SIG-M5 treated with dmso at 0.1 percent for 504 hours (cell line): Measurements from ENCODE around the gene GSG1.

ENCODE experiments used
- DNase-seq: peaks from one replicate; lab custom pipeline; 2025; ENCODE audit not compliant: unreplicated experiment; lab: John Stamatoyannopoulos, UW

GSG1 gene

DNA sequence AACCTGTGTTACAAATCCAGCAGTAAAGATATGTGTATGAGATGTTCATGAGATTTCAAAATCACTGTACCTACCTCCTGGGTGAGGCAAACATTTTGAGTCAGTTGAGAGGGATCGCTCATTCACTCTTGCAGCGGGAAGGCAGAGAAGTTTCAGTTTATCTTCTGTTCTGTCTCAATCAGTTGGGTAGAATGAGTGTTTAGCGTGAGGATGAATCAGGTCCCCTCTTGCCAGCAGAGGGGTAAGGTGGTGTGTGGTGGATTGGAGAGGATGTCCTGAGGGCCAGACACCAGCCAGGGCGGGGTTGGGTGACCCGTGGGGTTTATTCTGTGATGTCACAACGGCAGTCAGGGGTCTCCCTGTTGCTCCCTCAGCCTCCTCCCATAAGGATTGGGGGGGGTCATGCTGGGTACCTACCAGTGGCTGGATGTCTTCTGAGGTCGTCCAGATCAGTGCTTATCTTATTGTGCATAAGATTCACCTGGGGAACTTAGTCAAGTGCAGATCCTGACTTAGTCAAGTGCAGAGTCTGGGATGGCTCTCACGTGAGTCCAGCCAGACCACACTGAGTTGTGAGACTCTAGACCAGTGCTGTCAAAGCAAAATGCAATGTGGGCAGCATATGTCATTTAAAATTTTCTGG is at the start of gene GSG1:
GSG1 (minus strand) TSS at position 277 of the 643 bp plus-strand sequence; CDS start at position 122, 155 bp downstream.
- DNase-seq, result no peak

DNA sequence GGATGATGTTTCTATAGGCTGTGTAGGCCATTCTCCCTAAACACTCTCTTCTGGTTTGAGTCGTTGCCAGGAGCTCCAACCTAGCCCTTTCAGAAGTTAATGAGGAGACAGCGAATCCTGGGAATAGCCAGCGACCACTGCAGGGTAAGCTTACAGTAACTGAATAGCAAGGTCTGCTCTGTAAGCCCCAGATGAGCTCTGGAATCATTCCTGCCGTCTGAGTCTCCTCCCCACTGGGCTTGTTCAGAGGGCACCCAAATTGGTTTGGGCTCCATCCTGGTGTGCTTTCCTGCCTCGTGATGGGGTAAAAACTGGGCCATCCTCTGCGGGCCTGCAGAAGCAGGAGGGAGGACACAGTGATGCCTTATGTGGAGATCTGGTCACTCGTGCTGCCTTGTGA is 49.7 kb upstream of the GSG1 start:
- no peak for DNase-seq

DNA sequence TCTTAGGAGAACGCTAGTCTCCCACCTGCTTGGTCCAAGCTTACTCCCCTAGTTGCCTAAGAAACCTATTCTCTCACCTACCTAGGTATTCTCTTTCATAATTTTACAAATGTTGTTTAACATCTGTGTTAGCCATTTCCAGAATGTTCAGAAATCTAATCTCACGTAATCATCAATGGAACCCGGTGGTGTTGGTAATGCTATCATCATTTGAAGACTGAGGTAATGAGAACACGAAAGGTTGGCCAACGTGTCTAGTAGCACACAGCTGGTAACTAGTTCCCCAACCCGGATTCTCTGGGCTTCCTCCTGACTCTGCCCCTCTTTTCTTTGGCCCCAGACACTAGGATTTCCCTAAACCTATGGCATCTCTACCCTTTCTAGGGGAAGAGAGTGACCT is 49.3 kb upstream of the GSG1 start:
- DNase-seq, result no peak

DNA sequence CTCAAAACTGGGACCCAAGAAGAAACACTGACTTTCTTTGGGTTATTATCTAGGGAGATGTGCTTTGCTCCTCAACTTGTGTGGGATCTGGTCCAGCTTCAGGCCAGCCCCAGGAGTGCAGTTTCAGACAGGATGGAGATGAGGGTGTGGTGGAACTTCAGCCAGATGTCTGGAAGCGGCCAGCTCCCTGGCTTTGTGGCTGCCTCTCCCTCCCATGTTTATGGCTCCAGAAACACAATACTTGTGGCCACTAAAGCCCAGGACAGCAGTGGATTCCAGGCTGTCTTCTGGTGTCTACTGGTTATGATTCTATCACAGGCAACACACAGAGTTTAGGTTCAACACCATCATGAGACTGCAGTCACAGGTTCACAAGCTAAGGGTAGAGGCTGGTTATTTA is 48.8 kb upstream of the GSG1 start:
- no peak for DNase-seq

DNA sequence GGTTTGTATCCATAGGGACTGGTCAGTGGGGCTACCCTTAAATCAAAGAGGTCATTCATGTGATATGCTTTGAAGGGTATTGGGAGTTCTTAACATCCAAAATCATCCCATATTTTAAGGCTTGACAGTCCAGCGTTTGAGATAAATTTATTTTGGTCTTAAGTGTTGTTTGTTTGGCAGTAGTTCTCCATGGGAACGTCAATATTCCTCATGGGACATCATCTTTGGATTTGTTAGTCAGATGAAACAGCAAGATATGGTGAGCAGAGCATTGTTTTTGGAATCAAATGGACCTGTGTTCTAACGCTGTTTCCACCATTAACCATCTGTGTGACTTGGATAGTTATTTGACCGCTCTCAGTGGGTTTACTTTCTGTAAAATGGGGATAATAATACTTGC is 45.9 kb upstream of the GSG1 start:
- DNase-seq, result no peak

DNA sequence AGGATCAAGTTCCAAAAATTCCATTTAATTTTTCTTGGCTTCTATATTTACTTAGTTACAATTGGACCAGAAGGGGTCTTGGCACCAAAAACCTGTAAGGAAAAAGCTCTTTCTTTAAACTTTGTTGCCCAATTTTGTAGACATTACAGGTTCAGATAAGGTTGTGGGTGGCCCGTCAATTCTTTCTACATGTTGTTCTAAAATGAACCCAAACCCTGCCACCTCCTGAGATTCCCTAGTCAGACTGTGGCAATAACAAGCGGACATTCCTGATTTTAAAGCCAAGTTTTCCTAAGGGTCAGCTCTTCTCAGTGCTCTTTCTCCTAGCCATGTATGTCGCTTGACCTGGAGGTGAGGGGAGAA is 45.0 kb upstream of the GSG1 start:
- DNase-seq, result no peak

DNA sequence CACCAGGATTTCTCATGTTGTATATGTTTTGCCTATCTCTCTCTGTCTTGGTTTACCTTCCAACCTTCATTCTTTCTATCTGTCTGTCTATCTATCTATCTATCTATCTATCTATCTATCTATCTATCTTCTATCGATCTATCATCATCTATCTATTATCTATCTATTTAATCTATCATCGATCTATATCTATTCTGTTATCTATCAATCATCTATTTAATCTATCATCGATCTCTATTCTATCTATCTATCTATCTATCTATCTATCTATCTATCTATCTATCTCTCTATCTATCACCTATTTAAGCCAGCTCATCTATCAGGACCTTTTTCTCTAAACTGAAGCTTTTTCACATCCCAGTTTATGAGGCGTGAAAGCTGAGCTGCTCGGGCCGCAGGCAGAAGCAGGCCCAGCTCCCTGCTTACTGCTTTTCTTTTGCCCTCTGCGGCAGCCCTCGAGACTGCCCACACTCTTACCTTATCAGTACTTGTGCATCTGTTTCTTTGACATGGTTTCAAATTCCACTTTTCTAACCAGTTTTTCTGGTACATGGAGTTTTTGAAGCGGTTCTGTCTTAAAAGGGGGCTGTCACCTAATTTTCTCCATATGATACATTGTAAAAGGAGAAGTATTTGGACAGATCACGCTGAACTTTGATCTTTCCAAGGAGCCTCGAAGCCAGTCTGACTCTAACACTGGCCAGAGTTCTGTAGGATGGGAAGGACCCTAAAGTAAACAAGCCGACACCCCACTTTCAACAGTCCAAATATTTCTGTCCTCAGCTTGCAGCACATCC is 44.4 kb upstream of the GSG1 start:
- no peak for DNase-seq

DNA sequence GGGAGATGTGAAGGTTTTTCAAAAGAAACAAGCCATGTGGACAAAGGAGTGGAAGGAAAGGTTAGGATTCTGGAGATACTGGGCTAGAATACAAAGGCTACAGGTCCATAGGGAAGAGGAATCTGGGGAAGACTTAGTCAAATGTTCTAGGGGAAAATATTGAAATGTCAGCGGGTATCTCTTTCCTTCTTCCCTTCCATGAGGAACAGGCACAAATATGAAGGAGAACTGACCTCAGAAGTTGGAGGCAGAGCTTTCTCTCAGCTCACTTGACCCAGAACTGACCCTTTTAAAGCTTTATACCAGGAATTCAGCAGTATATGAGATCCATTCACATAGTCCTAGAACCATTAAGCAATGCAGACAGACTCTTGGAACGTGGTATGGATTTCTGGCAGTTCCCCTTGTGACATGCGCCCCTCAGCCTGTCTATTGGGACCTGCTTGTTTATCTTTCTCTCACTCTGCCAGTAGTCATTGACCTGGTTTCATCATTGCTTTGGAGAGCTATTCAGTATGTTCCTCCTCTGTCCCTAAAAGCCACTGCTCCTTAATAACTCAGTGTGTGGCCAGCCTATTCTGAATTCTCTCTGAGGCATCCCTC is 43.0 kb upstream of the GSG1 start:
- DNase-seq, result no peak

DNA sequence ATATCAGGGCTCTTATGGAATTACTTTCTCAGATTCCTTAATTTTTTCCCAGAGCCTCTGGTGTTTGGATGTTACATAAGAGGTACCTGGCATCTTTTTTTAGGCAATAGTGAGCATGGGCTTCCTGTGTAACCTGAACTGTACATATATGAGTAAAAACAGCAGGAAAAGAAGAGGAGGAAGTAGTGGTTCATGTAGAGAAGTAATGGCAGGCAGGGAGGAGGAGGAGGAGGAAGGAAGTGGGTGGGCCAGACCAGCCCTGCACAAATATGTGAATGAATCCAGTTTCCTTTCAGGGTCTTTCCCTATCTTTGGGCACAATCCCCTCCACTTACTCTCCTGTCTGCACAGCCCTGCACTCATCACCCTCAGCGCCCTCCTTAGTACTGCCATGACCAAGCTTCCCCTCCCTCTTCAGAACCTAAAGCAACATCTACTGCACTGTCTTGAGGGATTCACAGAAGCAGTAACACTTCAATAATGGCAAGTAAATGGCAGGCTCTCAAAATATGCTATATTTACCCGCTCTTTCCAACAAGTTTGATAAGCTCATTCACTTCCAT is 40.9 kb upstream of the GSG1 start:
- peak; percentile 18 for DNase-seq

DNA sequence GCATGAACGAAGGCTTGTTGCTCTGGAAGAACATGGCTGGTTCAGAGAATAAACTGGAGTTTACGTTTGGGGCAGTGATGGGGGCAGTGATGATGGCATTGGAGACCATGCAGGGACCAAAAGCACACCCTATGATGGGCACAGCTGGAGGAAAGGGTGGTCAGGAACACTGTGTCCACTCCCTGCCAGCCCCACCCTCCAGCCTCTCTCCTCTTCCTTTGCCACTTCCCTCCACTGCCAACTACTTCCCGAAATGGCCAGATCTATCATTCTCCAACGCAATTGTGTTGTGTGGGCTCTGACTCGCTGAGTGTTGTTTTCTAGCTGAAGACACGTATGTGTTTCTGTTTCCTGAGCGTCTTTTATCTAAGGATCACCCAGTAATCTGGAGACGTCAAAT is 39.3 kb upstream of the GSG1 start:
- DNase-seq, result no peak

DNA sequence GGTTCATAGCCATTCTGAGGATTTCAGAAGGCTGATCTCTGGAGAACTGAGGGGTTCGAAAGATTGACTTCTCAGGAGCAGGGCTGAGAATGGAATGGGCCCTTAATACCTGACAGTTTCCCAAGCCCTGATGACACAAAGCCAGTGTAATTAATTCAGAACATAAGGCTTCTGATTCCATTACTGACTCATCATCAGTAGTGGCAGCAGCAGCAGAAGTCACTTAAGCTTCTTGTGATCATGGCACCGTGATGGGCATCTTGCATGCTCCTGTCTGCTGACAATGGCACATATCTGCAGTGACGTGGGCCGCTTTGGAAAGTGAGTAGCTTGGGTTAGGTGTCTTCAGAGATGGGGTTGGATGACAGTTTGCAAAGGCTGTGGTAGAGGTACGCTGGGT is 38.2 kb upstream of the GSG1 start:
- no peak for DNase-seq

DNA sequence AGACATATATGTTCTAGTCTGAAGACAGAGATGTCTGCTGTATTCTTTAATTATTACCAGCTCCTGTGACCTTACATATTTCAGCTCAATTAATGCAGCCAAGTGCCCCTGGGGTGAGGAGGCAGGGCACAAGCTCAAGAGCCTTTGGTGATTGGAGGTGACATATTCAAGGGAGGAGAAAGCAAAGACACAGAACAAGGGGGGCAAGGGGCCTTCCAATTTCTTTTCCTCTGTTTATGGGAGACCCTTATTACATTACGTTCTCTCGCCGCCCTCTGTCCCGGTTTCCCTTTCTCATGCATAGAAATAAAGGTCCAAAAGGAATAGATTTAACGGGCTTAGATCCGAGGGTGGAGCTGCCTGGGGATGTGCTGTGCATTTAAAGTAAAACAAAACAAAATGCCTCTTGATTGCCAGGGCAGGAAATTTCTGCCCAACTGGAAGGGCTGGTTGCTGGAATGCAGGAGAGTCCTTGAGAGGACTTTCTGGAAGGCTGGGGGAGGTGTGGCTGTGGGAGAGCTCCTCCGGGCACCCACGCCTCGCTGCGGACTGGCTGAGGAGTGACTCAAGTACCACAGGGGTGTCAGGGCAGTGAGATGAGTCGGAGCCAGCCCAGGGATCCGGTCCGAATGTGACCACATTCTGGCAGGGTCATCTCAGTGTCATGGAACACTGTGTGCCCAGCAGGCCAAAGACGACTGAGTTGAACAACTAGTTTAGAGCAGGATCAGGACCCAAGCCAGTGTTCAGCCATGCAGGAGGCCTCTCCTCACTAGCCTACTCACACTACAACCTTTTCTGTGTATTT is 32.1 kb upstream of the GSG1 start:
- DNase-seq, result peak; percentile 48

DNA sequence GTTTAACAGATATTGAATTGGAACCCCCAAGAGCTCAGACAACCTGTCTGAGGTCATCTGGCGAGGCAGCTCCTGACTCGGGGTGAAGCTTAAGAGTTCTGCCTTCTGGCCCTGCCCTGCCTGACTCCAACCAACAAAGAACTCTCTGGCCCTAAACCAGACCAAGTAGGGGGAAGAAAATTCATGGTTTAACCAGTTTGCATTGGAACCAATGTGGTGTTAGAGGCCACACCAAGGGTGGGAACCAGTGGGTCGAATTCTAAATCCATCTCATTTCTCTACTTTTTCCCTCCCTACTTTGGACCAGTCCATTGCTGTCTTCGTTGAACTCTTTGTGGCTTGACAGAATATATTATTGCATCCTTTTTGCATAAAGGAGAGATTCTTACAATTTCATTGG is 30.4 kb upstream of the GSG1 start:
- no peak for DNase-seq

DNA sequence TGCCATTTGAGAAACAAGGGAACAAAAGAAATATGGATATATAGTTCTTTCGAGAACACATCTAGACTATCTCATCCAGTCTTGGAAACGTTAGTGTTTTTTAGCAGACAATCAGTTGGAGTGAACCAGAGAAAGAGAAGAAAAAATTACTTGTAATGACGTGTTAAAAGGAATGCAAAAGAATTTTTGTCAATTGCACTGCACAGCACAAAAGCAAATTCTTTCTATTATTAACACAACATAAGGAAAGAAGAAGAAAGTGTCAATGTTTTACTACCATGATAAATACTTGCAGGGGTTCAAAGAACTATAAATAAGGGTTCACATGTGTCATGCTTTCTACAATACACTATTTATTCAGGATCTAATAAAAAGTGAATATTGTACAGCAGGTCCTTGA is 27.5 kb upstream of the GSG1 start:
- no peak for DNase-seq

DNA sequence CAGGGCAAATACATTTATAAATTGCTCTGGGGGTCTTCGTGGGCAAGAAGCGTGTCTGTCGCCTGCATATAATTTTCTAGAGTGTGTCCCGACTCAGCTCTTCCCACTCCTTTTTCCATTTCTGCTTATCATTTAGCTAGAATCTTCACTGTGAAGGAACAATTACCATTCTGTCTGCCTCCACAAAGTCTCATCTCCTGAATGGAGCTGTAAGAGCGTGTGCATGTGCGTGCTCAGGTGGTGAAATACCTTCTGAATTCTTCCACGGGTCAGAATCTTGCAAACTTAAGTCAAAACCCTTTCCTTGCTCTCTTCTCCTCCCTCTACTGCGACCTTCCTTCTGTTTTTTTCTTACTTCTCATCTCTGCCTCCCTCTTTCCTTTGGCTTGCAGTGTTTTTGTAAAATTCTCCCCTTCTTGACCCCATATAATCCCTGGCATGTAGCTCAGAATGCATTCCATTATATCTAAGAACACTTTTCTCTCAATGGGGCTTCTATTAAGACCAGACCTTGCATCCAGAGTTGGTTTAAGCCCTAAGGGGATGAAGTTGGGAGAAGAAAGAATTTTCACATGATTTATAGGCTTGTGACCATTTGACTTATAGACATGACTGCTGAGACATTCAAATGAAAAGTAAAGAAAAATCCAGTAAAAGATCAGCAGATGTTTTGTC is 25.0 kb upstream of the GSG1 start:
- DNase-seq, result no peak

DNA sequence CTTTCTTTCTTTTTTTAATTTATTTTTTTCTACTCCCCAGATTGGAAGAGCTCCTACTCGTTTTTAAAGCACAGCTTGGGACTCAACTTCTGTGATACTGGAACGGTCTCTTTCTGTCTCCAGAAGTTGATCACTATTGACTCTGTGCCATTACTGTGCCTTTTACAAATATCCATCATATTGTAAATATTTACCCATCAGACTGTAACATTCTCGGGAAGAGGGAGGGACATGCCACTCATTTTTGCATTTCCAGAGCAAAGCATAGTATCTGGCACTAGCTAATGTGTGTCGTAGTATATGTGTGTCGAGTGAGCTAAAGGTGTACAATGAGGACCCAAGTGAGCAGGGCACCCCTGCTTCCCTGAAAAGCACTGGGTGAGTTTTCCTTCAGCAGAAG is 24.0 kb upstream of the GSG1 start:
- no peak for DNase-seq

DNA sequence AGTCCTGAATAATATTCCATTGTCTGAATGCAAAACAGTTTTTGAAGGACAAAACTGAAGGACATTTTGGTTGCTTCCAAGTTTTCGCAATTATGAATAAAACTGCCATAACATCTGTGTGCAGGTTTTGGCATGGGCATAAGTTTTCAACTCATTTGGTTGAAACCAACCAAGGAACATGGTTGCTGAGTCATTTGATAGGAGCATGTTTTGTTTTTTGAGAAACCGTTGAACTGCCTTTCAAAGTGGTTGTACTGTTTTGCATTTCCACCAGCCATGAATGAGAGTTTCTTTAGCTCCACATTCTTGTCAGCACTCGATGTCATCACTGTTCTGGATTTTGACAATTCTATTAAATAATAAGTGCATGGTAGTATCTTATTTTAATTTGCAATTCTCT is 23.0 kb upstream of the GSG1 start:
- no peak for DNase-seq

DNA sequence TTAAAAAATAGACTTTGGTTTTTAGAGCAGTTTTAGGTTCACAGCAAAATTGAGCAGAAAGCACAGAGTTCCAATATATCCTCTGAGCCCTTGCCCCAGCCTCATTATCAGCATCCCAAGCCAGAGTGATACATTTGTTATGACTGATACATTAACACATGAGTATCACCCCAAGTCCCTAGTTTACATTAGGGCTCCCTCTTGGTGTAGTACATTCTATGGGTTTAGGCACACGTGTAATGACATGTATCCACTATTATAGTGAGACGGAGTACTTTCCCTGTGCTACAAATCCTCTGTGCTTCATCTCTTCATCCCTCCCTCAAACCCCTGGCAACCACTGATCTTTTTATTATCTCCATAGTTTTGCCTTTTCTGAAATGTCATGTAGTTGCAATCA is 22.5 kb upstream of the GSG1 start:
- DNase-seq, result no peak

DNA sequence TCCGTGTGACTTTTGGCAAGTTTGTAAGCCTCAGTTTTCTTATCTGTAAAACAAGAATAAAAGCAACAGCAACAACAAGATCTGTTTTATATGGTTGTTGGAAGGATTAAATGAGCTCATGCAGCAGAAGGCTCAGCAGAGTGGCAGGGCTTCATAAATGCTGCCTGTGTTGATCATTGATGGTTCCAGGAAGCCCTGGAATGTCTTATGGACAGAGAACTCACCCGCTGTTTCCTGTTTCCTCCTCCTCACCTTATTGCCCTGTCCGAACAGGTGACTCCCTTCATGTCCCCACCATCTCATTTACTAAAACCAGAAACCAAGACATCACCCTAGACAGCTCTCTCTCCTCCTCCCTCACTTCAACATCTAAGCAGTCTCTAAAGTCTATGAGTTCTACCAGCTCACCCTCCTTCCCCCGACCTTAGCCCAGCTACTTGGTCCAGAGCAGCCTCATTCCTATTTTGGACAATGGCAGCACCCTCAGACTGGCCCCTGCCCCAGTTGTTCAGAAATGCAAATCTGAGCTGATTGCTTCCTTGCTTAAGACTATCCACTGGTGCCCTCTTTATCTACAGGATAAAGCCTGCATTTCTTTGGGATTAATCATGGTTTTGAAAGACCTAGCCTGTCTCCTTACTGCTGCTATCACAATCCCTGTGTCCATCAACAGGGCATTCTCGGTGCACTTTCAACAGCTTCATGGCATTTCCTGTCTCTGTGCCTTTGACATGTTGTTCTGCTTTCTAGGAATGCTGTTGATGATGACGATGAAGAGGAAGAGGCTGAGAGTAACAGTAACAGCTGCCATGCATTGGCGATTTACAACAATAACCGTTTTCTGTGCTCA is 21.4 kb upstream of the GSG1 start:
- no peak for DNase-seq

DNA sequence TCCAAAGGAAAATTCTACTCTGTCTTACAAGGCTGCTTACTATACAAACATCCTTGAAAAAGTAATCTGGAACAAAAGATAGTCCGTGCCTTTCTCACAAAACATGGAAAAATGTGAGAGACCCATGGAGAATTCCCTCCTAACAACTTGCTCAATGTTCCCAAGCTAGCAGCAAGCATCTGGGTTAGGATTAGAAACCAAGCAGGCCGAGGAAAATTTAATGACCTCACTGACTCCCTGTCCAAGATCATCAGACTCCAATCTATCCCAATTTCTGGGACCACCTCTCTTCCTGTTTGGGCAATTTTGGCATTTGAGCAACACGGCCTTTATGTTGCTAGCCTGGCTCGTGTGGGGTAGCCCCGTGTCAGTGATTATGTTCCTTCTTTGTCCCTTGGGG is 18.1 kb upstream of the GSG1 start:
- no peak for DNase-seq
